Right atrium auricular region (tissue), 2 donors: Measurements from ENCODE around the gene ATG10. TPM values are rescaled to one million over a fixed set of nuclear protein-coding genes. Genes with fewer than 3 reads are reported as not detected.

Experiments
- DNase-seq: peaks from one replicate; pipeline ENCODE4 v3.0.0-alpha.2; 2019; ENCODE audit warnings: low spot score
- H3K27ac ChIP-seq, 2 donors: fragments of 200-600 bp; sonication (generic); 1 replicate in 1 of 2; 2 replicates in 1 of 2; pipeline ENCODE4 v1.5.1; 2016 to 2019
- H3K27me3 ChIP-seq, 2 donors: fragments of 200-600 bp; sonication (generic); one replicate each; pipeline versions ENCODE4 v1.5.1 to v1.6.0; 2017 to 2019
- H3K36me3 ChIP-seq: fragments of 200-600 bp; sonication (generic); one replicate; pipeline ENCODE4 v1.5.1; 2016
- H3K4me1 ChIP-seq, 2 donors: fragments of 200-600 bp; sonication (generic); one replicate each; pipeline versions ENCODE4 v1.5.1 to v1.6.0; 2017 to 2019
- H3K4me3 ChIP-seq, 2 donors: fragments of 200-600 bp; sonication (generic); 1 replicate in 1 of 2; 2 replicates in 1 of 2; pipeline ENCODE4 v1.5.1; 2017 to 2019; ENCODE audit warnings: mild to moderate bottlenecking in 1 of 2, moderate library complexity in 1 of 2
- H3K9me3 ChIP-seq, 2 donors: fragments of 200-600 bp; sonication (generic); one replicate each; pipeline ENCODE4 v1.5.1; 2019
- total RNA-seq, 2 donors: library from RNA; depleted of rRNA; stranded (reverse); fragments of >200 nt; gene quantifications; one replicate each; pipeline ENCODE4 v1.1.0, GENCODE V29; 2016
- TF ChIP-seq, protein P1 (sequence below), 2 donors: fragments of 200-600 bp; sonication (generic); IDR thresholded peaks; one replicate each; pipeline ENCODE4 v1.5.1; 2019; ENCODE audit warnings: antibody characterized with exemption in 2 of 2

The ATG10 gene
- total RNA-seq, 2 donors from 2014 or later: 4.2 to 5.6 TPM

DNA sequence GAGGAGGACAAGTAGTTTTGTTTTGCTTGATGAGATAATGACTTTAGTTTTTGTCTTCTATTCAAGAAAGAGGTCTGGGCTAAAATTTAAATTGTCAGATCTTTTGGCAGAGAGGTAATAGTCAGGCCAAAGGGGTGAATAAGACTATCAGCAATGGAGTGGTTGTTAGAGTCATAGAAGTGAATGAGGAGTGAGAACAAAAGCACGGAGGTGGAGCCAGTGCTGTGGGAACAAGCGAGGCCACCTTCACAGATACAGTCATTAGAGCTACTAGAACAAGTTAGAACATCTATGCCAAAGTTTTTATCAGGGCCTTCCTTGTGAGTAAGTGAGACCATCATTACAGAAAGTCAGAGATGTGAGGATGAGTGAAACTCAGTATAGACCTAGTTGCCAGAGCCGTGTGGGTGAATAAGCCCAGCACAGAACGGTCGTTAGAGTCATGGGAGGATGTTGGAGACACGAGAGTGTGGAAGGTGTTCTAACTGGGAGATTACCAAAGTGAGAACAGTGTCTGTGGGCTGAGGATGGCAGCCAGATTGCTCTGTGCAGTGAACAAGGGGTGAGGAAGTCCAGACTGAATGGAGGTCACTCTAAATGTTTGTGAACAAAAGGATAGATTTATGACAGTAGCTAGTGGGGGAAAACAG lies 171.2 kb downstream of the ATG10 start:
- no peaks in the 10 kb centered on the region for H3K36me3 ChIP-seq
- DNase-seq: no peak
- no peaks in the 10 kb centered on the region for H3K4me1 ChIP-seq
- peaks cover 0 to 14% of the 10 kb centered on the region in 2 donors for H3K9me3 ChIP-seq
- no peaks in the 10 kb centered on the region for H3K27me3 ChIP-seq
- H3K4me3 ChIP-seq: no peak overlapping the region
- no peak overlapping the region for H3K27ac ChIP-seq
- TF ChIP-seq, protein P1, sequence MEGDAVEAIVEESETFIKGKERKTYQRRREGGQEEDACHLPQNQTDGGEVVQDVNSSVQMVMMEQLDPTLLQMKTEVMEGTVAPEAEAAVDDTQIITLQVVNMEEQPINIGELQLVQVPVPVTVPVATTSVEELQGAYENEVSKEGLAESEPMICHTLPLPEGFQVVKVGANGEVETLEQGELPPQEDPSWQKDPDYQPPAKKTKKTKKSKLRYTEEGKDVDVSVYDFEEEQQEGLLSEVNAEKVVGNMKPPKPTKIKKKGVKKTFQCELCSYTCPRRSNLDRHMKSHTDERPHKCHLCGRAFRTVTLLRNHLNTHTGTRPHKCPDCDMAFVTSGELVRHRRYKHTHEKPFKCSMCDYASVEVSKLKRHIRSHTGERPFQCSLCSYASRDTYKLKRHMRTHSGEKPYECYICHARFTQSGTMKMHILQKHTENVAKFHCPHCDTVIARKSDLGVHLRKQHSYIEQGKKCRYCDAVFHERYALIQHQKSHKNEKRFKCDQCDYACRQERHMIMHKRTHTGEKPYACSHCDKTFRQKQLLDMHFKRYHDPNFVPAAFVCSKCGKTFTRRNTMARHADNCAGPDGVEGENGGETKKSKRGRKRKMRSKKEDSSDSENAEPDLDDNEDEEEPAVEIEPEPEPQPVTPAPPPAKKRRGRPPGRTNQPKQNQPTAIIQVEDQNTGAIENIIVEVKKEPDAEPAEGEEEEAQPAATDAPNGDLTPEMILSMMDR (IDR thresholded peaks at IDR 0.05): no peak

DNA sequence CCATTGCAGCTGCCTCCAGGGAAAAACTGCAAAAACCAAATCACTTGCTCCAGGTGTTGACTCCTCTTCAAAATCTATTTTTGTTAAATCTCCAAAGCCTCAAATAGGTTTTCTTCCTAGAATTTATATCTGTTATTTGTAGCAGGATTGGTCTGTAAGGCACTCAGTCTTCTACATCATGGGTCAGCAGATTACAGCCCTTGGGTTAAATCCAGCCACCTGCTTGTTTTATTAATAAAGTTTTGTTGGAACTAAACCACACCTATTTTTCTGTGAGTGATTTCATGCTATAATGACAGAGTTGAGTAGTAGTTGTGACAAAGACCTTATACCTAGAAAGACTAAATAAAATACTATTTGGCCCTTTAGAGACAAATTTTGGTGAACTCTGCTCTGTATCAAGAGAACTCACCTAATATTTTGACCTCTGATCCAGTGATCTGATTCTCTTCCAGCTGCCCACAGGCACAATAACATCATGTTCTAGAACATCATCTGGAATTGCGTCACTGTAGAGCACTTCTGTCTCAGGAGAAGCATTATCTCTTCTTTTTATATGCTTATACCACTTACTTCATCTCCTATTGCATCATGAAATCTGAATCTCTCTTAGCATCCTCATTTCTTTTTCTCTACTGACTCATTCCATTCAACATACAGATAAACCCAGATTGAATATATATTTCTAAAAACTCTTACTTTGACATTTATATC lies 176.2 kb downstream of the ATG10 start:
- TF ChIP-seq, protein P1 (IDR thresholded peaks at IDR 0.05): no peak
- no peak overlapping the region for H3K4me3 ChIP-seq
- peak overlapping the region in 1 of 2 donors; percentile 41 for H3K27ac ChIP-seq

DNA sequence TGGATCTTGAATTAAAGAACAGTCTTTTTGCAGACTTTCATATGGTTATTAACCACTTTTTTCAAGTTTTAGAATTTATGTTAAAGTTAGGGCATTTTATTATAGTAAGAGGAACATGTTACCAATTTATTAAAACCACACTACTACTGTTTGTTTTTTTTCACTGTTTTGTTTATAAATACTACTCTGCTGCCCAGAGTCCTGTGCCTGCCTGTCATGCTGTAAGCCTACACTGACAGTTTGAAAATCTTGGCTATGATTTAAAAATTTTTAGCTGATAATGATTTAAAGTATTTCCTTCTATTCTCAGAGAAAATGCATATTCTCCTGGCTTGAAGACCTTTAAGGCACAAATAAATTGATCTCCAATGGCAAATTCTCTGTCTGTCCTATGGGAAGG lies 177.6 kb downstream of the ATG10 start:
- Histone ChIP-seq H3K4me1 (no peaks in the 10 kb centered on the region), H3K27me3 (no peaks in the 10 kb centered on the region), H3K36me3 (no peaks in the 10 kb centered on the region), H3K4me3 (no peak overlapping the region), H3K9me3 (peaks cover 0 to 3% of the 10 kb centered on the region in 2 donors), H3K27ac (no peak overlapping the region)
- TF ChIP-seq, protein P1 (IDR thresholded peaks at IDR 0.05): no peak
- DNase-seq: no peak

More for the DNA sequence above, 176.2 kb downstream of the ATG10 start:
- Histone ChIP-seq H3K4me1 (no peaks in the 10 kb centered on the region), H3K36me3 (no peaks in the 10 kb centered on the region), H3K9me3 (peaks cover 0 to 14% of the 10 kb centered on the region in 2 donors), H3K27me3 (no peaks in the 10 kb centered on the region)
- no peak for DNase-seq

DNA sequence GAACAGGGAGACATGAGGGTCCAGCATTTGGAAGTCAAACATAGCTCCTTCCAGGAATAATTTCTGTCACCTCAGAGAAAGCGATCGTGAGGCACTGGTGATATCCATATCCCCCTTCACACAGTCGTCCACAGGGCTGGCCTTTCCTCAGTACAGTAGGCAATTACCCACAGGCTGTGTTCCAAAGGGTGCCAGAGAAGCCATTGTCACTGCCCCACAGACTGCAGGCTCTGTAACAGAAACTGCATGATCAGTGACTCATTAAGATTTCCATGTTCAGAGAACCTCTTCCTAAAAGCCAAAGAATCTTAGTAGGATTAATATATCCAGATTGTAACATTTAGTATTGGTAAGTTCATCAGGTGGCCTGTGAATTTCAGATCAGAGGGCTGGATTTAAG lies 178.7 kb downstream of the ATG10 start:
- Histone ChIP-seq H3K9me3 (no peaks in the 10 kb centered on the region), H3K27ac (no peak overlapping the region), H3K36me3 (no peaks in the 10 kb centered on the region), H3K27me3 (no peaks in the 10 kb centered on the region), H3K4me1 (no peaks in the 10 kb centered on the region), H3K4me3 (no peak overlapping the region)
- no peak for DNase-seq
- TF ChIP-seq, protein P1 (IDR thresholded peaks at IDR 0.05): no peak

DNA sequence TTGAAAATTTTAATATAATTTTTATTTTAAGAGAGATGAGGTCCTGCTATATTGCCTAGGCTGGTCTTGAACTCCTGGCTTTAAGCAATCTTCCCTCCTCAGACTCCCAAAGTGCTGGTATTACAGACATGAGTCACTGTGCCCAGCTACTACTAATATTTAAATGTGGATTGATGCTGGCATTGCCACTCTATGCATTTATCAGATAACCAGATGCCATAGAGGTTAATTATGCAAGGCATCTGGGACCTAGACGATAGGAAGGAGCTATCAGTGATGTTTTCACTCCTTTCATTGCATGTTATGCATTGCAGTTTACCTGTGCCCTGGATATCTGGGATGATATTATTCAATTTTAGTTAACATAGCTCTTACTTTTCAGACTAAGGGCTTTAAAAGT lies 179.4 kb downstream of the ATG10 start:
- Histone ChIP-seq H3K4me3 (no peak overlapping the region), H3K4me1 (no peaks in the 10 kb centered on the region), H3K27ac (no peak overlapping the region), H3K36me3 (no peaks in the 10 kb centered on the region), H3K9me3 (no peaks in the 10 kb centered on the region), H3K27me3 (no peaks in the 10 kb centered on the region)
- no peak for DNase-seq
- TF ChIP-seq, protein P1 (IDR thresholded peaks at IDR 0.05): no peak
